Endodermal cell (in vitro differentiated cells): ENCODE data around the gene MAML1. TPM values are rescaled to one million over a fixed set of nuclear protein-coding genes. Genes with fewer than 3 reads are reported as not detected.

Experiments used
- DNase-seq: peaks from one replicate; pipeline ENCODE4 v3.0.0-alpha.2; 2017
- H3K27ac ChIP-seq: 2 replicates; pipeline ENCODE4 v1.5.1; 2013; ENCODE audit warnings: mild to moderate bottlenecking, low read depth, low read length, moderate library complexity
- H3K27me3 ChIP-seq: 2 replicates; pipeline ENCODE4 v1.6.1; 2013; ENCODE audit warnings: mild to moderate bottlenecking, low read length, moderate library complexity; ENCODE audit not compliant: insufficient read depth, control insufficient read depth, poor library complexity, severe bottlenecking
- H3K36me3 ChIP-seq: 2 replicates; pipeline ENCODE4 v1.7.0; 2013; ENCODE audit warnings: mild to moderate bottlenecking, low read length, moderate library complexity; ENCODE audit not compliant: control insufficient read depth, insufficient read depth
- H3K4me1 ChIP-seq: one replicate; pipeline ENCODE4 v1.7.0; 2013; ENCODE audit warnings: low read length; ENCODE audit not compliant: control insufficient read depth, insufficient read depth
- H3K4me3 ChIP-seq: 2 replicates; pipeline ENCODE4 v1.5.1; 2013; ENCODE audit warnings: mild to moderate bottlenecking, low read length, moderate library complexity
- H3K9ac ChIP-seq: 2 replicates; pipeline ENCODE4 v1.6.1; 2013; ENCODE audit warnings: mild to moderate bottlenecking, low read length, moderate library complexity; ENCODE audit not compliant: poor library complexity, severe bottlenecking; ENCODE audit errors: extremely low read depth
- H3K9me3 ChIP-seq: 2 replicates; pipeline ENCODE4 v1.6.1; 2013; ENCODE audit warnings: mild to moderate bottlenecking, low read length, moderate library complexity; ENCODE audit not compliant: control insufficient read depth
- H3K27ac Mint-ChIP-seq: 2 replicates; pipeline ENCODE4 v1.8.0; 2020; ENCODE audit warnings: mixed read lengths
- H3K27me3 Mint-ChIP-seq: 2 replicates; pipeline ENCODE4 v1.8.0; 2021; ENCODE audit warnings: mild to moderate bottlenecking, mixed read lengths; ENCODE audit not compliant: insufficient read depth
- H3K36me3 Mint-ChIP-seq: 2 replicates; pipeline ENCODE4 v1.8.0; 2020; ENCODE audit warnings: low read depth, mixed read lengths
- H3K4me1 Mint-ChIP-seq: 2 replicates; pipeline ENCODE4 v1.8.0; 2020; ENCODE audit warnings: mixed read lengths
- H3K4me3 Mint-ChIP-seq: 2 replicates; pipeline ENCODE4 v1.8.0; 2020; ENCODE audit warnings: mild to moderate bottlenecking, moderate library complexity, mixed read lengths
- H3K9me3 Mint-ChIP-seq: 2 replicates; pipeline ENCODE4 v1.8.0; 2020; ENCODE audit warnings: mild to moderate bottlenecking, mixed read lengths
- CTCF ChIP-seq: fragments of 200-600 bp; sonication (generic); conservative IDR thresholded peaks from 2 replicates; pipeline ENCODE4 v1.5.0; 2021; ENCODE audit warnings: antibody characterized with exemption, mild to moderate bottlenecking
- whole genome bisulfite sequencing, 2 experiments: methylation state at CpG; one replicate each; pipeline versions ENCODE4 v1.1.5 to v1.1.7; 2013; ENCODE audit warnings: missing lambda C conversion rate in 2 of 2, mixed read lengths in 1 of 2; ENCODE audit not compliant: insufficient coverage in 1 of 2, insufficient read length in 1 of 2; 5-methylcytosine and 5-hydroxymethylcytosine counted together
- total RNA-seq, 2 donors: library from RNA; stranded (reverse); fragmentation: NEBNext Ultra II Directional in 1 of 2; extraction: Animal tissue kit (Norgen Biotek cat#: 25700) in 1 of 2; gene quantifications; 2 replicates in 1 of 2; 3 replicates in 1 of 2; pipeline ENCODE4 v1.2.1, GENCODE V29; 2021

Gene MAML1
- total RNA-seq, 2 donors from 2014 or later, result 38.9 to 41.4 TPM

DNA sequence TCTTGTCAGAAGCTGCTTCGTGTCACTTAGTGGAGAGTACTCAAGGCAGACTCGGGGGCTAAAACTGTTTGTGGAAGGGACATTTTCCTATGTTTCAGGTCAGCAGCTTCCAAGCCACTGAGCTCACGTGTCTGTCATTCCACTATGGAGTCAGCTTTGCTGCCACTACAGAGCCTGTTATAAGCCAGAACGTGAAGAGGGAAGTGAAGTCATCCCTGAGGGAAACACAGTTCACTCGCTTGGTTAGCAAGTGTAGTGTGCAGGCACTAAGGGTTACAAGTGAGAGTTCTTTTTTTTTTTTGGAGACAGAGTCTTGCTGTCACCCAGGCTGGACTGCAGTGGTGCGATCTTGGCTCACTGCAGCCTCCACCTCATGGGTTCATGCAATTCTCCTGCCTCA, 36.6 kb downstream of the MAML1 start:
- Mint-ChIP-seq H3K4me3 (no peak overlapping the region), H3K9me3 (no peaks in the 10 kb centered on the region), H3K36me3 (peaks cover 72% of the 10 kb centered on the region), H3K4me1 (peaks cover 23% of the 10 kb centered on the region), H3K27ac (no peak overlapping the region), H3K27me3 (no peaks in the 10 kb centered on the region)
- Histone ChIP-seq H3K27ac (no peak overlapping the region), H3K27me3 (no peaks in the 10 kb centered on the region), H3K36me3 (peaks cover 70% of the 10 kb centered on the region), H3K9me3 (no peaks in the 10 kb centered on the region), H3K9ac (no peak overlapping the region), H3K4me3 (no peak overlapping the region), H3K4me1 (peaks cover 7% of the 10 kb centered on the region)
- DNase-seq, result no peak
- TF ChIP-seq CTCF, result no peak
- 96% methylated on average over 5 to 6 of the region's 6 CpGs for WGBS, 2 experiments

- no peak overlapping the region for H3K4me3 ChIP-seq
- no peaks in the 10 kb centered on the region for H3K9me3 ChIP-seq
- H3K4me1 ChIP-seq, result peaks cover 7% of the 10 kb centered on the region
- Mint-ChIP-seq H3K4me1 (peaks cover 23% of the 10 kb centered on the region), H3K4me3 (no peak overlapping the region), H3K36me3 (peaks cover 74% of the 10 kb centered on the region), H3K27ac (no peak overlapping the region), H3K27me3 (no peaks in the 10 kb centered on the region), H3K9me3 (no peaks in the 10 kb centered on the region)
- no peaks in the 10 kb centered on the region for H3K27me3 ChIP-seq
- H3K36me3 ChIP-seq, result peaks cover 73% of the 10 kb centered on the region
- DNase-seq, result no peak
- H3K27ac ChIP-seq, result no peak overlapping the region
- no peak overlapping the region for H3K9ac ChIP-seq
- TF ChIP-seq CTCF, result no peak
- WGBS, 2 experiments, result 93 to 96% methylated on average over 5 of the region's 5 CpGs
These were observed 37.2 kb downstream of the MAML1 start for GRCh38 chr5:179769796-179770195.

GRCh38 chr5:179771311-179771895, 38.8 kb downstream of the MAML1 start:
- WGBS, 2 experiments, result 95 to 97% methylated on average over 4 of the region's 4 CpGs
- H3K27ac ChIP-seq, result no peak overlapping the region
- Mint-ChIP-seq H3K27me3 (no peaks in the 10 kb centered on the region), H3K36me3 (peaks cover 73% of the 10 kb centered on the region), H3K4me1 (peaks cover 21% of the 10 kb centered on the region), H3K27ac (no peak overlapping the region), H3K9me3 (no peaks in the 10 kb centered on the region), H3K4me3 (no peak overlapping the region)
- no peak overlapping the region for H3K4me3 ChIP-seq
- H3K27me3 ChIP-seq, result no peaks in the 10 kb centered on the region
- H3K36me3 ChIP-seq, result peaks cover 78% of the 10 kb centered on the region
- no peak overlapping the region for H3K9ac ChIP-seq
- H3K4me1 ChIP-seq, result peaks cover 2% of the 10 kb centered on the region
- no peak for TF ChIP-seq CTCF
- no peaks in the 10 kb centered on the region for H3K9me3 ChIP-seq
- DNase-seq, result no peak
